T-helper 1 cell treated with Interleukin-12 subunit alpha and Interleukin-12 subunit beta and Interleukin-4 antibody, amounts not matched to agents 30 ng/mL and 1 ng/mL, for 36 hours (primary cell): ENCODE results near the gene CRLF3. TPM values are rescaled to one million over a fixed set of nuclear protein-coding genes. Genes with fewer than 3 reads are reported as not detected.
"Not testable (repeated sequence)": the region's sequence is repeated elsewhere in the genome, so short reads cannot be mapped to it uniquely, and the experiment has no call there.

Experiments used
- intact Hi-C: fragments of 100-400 bp; cut with micrococcal nuclease; formaldehyde crosslinking; loops from one replicate; pipeline ENCODE4 v1.15.1; 2024
- total RNA-seq: library from RNA; stranded (reverse); gene quantifications from 2 replicates; pipeline ENCODE4 v1.2.3, GENCODE V29; 2022

Gene CRLF3
- total RNA-seq, 1 donor from 2014 or later = 60.7 TPM

DNA sequence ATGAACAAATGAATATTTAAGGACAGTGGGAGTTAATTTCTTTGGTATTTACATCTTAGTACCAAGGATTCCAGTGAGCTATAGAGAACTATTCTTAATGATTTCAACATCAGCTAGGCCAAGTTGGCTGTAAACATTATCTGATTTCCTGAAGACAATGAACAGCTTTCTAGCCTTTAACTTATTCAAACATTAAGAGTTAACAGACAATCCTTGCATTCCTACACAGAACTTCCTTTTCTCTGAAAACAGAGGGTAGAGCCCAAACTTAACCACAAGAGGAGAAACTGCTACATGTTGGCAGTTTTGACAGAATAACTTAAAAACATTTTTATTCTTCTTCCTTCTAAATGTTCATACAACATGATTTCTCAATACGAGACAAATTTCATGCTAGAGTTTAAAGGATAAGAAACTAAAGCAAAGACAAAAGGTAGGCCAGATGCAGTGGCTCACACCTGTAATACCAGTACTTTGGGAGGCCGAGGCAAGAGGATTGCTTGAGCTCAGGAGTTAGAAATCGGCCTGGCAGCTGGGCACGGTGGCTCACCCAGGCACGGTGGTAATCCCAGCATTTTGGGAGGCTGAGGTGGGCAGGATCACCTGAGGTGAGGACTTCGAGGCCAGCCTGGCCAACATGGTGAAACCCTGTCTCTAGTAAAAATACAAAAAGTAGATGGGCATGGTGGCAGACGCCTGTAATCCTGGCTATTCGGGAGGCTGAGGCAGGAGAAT, 4.4 kb downstream of the CRLF3 start:
- intact Hi-C loops = loop anchor here (5.0 to 10.0 kb wide), 7 partner anchors 88 to 705 kb away; partner anchors contain the start of genes EVI2A, GOSR1, NSRP1 and RNF135

DNA sequence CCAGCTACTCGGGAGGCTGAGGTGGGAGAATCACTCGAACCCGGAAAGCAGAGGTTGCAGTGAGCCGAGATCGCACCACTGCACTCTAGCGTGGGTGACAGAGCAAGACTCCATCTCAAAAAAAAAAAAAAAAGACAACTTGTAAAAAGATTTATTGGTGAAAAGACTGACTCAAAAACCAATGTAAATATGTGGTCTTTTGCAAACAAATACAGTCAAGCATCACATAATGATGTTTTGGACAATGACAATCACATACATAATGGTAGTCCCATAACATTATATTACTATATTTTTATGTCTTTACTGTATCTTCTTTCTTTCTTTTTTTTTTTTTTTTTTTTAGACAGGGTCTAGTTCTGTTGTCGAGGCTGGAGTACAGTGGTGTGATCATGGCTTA, 8.3 kb downstream of the CRLF3 start:
- intact Hi-C loops = no loop called here

DNA sequence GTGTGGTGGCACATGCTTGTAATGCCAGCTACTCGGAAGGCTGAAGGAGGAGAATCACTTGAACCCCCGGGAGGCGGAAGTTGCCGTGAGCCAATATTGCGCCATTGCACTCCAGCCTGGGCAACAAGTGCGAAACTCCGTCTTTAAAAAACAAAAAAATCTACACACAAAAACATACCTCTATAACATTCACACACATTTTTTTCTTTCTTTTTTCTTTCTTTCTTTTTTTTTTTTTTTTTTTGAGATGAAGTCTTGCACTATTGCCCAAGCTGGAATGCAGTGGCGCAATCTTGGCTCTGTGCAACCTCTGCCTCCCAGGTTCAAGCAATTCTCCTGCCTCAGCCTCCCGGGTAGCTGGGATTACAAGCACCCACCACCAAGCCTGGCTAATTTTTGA, 9.6 kb downstream of the CRLF3 start:
- intact Hi-C loops = not testable (repeated sequence)

DNA sequence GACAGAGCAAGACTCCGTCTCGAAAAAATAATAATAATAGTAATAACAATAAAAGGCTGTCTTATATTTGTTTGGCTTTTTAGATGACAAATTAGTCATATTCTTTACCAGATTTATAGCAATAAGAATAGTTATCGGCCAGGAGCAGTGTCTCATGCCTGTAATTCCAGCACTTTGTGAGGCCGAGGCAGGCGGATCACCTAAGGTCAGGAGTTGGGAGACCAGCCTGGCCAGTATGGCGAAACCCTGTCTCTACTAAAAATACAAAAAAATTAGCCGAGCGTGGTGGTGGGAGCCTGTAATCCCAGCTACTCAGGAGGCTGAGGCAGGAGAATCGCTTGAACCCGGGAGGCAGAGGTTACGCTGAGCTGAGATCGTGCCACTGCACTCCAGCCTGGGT, 10.3 kb downstream of the CRLF3 start:
- intact Hi-C loops = not testable (repeated sequence)

DNA sequence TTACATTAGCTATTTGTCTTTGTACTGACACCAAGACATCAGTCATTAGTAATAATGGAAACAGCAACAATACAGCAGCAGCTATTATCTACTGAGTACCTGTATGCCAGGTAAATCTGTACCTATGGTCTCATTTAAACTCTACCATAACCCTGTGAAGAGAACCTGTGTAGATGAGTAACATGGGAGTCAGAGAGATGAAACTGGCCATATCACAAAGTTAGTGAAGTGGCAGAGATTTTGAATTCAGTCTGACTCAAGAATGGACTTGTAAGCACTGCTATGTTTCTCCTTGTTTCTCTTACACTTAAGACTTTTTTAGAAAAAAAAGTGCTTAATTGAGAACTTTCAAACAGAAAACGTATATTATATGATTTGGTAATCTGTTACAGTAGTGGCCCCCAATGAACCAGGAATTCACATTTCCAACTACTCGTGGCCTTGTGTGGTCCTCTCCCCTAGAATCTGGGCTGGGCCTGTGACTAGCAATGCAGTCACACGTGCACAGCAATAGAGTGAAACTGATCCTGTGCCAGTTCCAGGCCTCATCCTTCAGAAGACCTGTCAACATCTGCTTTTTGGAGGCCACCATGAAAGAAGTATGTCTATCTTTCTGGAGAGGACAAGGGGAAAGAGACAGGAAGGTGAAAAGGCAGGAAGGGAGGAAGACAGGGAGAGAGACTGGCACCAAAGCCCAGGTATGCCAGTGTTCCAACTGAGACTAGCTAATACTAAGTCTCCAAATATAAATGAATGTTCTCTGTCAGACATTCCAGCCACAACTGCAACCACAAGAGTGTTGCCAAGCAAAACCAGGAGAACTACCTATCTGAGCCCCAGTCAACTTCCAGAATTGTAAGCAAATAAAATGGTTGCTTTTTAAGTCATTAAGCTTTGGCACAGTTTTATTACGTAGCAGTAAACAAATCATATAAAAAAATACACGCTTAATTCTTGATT, 12.0 kb downstream of the CRLF3 start:
- intact Hi-C loops = no loop called here

DNA sequence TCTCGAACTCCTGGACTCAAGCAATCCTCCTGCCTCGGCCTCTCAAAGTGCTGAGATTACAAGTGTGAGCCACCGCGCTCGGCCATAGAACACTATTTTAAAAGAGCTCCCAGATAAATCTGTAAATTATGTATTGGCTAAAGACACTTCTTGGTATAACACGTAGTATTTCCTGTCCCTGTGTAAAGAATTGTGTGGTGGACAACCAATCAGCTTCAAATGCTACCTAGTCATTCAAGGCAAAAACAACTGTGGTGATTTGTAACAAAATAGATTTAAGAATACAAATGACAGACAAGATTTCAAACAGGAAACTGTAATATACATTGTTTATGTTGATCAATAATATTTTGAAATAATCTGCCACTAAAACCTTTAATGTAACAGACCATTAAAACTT, 14.6 kb downstream of the CRLF3 start:
- intact Hi-C loops = loop anchor here (1.0 to 5.0 kb wide), 2 partner anchors 14 to 78 kb away; partner anchors contain the start of gene CRLF3

DNA sequence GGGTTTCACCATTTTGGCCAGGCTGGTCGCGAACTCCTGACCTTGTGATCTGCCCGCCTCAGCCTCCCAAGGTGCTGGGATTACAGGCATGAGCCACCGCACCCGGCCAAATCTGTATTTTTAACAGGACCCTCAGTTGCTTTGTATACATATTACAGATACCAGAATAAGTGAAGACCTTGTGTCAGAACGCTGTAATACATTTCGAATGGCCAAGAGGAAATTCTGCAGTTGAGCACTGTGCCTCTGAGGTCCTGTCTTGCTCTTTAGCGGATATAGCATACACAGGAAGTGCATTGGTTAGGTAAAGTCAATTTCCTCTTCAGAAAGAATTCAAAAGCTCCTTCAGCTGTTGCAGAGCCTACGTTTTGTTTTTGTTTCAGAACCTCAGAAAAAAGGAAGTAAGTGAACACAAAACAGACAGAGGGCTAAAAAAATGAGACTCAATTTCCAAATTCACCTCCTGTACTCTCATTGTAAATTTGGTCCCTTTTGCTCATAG, 15.7 kb downstream of the CRLF3 start:
- intact Hi-C loops = loop anchor here (1.0 to 5.0 kb wide), 2 partner anchors 15 to 77 kb away; partner anchors contain the start of gene CRLF3

DNA sequence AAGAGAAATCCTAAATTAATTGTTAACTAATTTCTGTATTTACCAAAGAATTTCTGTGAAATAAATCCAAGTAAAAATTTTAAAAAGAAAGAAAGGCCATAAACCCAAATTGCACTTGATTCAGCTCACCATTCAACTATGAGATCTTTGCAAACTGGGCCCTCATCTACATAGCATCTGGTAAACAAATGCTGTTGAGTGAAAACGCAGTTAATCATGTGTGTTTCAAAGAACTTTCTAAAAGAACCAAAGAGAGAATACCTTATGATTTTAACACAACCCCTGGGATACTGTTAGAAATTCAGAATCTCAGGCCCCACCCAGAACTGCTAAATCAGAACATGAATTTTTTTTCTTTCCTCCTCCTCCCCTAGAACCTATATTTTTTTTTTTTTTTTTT, 16.6 kb downstream of the CRLF3 start:
- intact Hi-C loops = loop anchor here (5.0 kb wide), 1 partner anchor 76 kb away; no protein-coding TSS in a partner anchor

DNA sequence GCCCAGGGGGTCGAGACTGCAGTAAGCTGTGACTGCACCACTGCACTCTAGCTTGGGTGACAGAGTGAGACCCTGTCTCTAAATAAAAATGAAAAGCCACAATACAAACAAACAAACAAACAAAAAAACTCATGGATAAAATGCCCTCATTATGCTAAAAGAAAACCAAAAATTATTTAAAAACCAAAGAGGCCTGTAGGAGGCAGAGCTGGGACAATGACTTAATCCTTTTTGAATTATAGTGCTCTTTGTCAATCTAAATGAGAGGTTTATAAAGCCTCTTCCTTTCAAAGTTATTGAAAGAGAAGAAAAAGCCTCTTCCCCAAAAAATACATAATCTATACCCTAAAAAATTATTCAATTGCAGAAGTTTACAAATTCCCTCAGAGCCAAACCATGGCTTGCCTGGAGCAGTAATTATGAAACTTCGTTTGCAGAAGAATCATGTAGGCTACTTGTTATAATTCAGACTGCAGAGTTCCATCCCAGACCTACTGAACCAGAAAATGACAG, 18.5 kb downstream of the CRLF3 start:
- intact Hi-C loops = loop anchor here (5.0 kb wide), 1 partner anchor 74 kb away; no protein-coding TSS in a partner anchor

DNA sequence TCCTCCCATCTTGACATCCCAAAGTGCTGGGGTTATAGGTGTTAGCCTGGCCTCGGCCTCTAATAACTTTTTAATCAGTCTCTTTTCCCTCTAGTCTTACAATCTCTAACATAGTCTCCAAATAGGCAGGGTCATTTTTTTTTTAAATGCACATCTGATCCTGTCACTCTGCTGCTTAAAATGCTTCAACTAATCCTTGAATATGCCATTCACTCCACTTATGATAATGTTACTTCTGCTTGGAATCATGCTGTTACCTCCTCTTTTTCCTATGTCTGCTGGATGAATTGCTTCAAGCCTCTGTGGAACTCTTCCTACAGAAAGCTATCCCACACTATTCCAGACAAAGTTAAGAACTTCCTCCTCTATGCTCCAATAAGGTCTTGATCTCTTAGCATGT, 22.8 kb downstream of the CRLF3 start:
- intact Hi-C loops = no loop called here

DNA sequence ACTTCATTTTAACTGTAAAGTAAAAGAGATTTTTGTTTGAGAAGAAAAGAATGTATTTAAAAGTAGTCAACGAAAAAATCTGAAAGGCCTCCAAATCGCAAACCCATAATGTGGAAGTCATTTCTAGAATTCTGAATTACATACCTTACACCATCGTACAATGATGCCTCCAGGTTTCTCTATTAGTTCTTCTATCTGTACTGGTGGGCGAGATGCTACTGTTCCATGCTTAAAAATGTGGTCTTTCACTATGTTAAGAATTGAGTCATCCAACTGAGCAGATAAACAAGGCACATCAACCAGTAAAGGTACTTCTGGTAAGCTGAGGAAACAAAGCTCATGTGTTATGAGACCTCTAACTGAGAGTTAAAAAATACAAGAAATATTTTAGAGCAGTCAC, 28.5 kb downstream of the CRLF3 start:
- intact Hi-C loops = no loop called here

DNA sequence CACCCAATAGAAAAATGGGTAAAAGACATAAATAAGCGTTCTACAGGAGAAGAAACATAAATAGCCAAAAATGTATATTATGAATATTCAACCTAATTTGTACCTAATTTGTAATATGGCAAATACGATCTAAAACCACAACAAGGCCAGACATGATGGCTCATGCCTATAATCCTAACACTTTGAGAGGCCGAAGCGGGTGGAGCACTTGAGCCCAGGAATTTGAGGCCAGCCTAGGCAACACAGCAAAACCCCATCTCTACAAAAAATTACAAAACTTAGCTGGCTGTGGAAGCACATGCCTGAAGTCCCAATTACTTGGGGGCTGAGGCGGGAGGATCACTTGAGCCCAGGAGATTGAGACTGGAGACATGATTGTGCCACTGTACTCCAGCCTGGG, 30.1 kb downstream of the CRLF3 start:
- intact Hi-C loops = no loop called here

DNA sequence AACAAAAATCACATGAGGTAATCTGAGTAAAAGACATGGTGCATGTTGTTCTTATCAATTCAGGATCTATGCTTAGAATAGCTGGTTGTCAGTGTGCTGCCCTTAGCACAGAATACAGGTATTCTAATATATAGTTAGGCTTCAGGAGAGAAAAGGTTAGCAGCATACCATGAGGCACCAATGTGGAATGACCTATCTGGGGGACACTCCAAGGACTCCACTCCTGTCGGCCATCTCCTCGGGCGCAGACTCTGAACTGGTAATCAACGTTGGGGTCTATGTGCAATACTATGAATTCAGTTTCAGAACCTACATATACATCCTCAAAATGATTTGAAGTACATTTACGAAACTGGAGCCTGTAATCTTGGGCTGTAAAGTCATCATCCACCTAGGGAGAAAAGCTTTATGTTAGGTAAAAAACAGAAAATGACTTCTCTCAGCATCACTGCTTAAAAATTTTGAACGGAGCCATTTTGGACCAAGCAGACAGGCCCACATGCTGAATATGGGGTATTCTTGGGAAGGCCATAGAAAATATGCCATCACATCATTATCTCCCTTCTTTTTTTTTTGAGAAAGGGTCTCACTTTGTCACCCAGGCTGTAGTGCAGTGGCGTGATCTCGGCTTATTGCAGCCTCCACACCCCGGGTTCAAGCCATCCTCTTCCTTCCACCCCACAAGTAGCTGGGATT, 31.1 kb downstream of the CRLF3 start:
- intact Hi-C loops = no loop called here

DNA sequence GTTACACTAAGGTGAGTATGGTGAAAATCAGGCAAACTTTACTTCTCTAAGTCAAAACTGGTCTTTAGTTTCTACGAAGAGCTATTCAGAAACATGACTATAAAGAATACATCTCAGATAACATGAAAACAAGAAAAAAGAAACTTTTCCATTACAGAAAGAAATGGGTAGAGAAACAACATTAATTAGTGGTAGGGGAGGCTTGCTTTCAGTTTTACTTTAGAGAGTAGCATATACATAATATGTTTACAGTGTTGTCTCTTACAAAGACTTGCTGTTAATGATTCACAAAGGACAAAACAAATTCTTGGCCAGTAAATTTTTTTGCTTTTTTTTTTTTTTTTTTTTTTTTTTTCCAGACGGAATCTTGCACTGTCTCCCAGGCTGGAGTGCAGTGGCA, 34.2 kb downstream of the CRLF3 start:
- intact Hi-C loops = loop anchor here (1.0 kb wide), 1 partner anchor 36 kb away; no protein-coding TSS in a partner anchor

DNA sequence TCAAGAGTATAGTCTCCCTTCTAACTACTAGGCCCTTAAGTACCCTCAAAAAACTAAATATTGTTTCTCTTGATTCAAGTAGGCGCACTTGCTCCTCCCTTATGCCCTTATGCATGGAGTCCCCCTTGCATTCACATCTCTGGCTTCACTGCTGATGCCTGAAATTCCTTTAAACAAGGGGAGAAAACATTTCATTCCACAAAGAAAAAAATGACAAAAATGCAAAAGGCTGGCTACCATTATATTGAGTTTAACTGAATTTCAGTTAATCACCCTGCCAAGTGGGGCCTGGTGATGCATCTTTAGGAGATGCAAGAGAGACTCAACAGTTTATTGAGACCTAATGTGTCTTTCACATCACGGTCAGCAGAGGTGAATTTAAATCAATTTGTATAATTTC, 35.6 kb downstream of the CRLF3 start:
- intact Hi-C loops = loop anchor here (5.0 kb wide), 1 partner anchor 57 kb away; no protein-coding TSS in a partner anchor

DNA sequence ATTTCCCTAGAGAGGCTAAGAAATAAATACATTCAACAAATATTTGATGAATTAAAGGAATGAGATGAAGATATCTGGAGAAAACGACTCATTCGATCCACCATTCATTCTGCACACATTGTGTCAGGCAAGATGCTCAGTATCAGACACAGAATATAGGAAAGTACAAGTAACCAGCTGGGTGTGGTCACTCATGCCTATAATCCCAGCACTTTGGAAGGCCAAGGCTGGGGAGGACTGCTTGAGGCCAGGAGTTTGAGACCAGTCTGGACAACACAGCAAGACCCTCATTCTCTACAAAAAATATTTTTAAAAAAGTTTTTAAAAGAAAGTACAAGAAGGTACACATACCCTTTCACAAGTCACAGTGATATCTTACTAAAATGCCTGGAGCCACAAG, 42.3 kb downstream of the CRLF3 start:
- intact Hi-C loops = no loop called here

DNA sequence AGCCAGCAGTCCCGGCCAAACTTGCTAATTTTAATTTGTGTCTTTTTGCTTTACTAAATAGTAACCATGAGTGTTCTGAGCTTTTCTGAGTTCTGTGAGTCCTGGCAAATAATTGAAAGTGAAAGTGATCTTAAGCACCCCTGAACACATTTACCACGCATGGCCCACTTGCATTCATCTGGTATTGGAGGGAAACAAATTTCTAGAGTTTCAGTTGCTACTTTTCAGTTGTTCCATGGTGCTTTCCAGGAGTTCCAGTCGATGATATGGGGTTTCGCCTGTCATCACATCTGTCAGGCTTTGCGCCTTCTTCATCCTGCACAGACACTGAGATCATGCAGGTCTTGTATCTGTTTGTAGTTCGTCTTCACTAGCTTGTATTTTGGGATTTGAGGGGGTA, 44.1 kb downstream of the CRLF3 start:
- intact Hi-C loops = no loop called here

DNA sequence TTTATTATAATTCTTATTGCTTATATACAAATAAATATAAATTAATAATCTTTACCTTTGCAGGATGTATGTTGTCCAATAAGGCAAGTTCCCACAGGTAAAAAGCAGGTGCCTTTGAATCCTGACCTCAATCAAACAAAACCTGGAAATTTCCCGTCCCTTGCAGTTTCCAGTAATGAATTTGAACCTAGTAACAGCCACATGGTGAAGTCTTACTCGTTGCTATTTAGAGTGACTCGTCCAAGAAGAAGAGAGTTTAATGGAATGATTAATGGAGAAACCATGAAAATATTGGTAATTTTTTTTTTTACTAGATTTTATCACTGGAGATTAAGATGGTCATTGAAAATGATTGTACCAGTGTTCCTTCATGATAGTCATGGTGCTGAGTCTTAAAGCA, 55.7 kb downstream of the CRLF3 start:
- intact Hi-C loops = not testable (repeated sequence)

DNA sequence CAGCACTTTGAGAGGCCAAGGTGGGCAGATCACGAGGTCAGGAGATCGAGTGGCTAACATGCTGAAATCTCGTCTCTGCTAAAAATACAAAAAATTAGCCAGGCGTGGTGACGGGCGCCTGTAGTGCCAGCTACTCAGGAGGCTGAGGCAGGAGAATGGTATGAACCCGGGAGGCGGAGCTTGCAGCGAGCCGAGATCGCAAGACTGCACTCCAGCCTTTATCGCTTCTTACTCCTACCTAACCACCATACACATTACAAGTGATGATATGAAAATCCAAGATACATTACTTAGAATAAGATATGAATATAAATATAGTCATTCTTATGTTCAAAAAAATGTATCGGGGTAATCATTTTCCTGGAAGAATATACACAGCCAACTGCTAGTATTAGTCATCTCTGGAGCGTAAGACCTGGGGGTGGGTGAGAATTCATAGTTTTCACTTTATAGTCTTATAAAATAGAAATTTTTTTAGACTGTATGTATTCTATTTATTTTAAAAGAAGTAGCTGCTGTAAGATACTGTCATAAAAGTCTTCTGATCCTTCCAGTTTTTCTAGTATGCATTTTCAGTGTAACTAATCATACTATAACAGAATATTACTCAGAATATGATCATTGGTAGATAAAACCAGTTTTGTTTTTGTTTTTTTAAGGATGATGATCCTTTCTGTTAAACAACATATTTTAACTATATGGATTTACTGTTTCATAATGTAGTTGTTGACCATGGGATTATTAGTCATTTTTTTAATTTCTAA, 56.7 kb downstream of the CRLF3 start:
- intact Hi-C loops = not testable (repeated sequence)

DNA sequence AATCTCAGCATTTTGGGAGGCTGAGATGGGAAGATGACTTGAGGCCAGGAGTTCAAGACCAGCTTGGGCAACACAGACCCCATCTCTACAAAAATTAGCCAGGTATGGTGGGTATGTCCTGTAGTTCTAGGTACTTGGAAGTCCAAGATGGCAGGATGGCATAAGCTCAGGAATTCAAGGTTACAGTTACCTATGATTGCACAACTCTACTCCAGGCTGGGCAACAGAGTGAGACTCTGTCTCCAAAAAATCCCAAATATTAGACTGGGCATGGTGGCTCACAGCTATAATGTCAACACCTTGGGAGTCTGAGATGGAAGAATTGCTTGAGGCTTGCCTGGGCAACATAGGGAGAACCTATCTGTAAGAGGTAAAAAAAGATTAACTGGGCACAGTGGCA, 63.4 kb downstream of the CRLF3 start:
- intact Hi-C loops = no loop called here
